GM21390 (cell line): Measurements from ENCODE around the gene ACR.

Source experiments
- ATAC-seq: cut with Tn5 transposase; IDR thresholded peaks from one replicate; pipeline ENCODE4 v1.9.1; 2021; ENCODE audit not compliant: unreplicated experiment

ACR gene

GRCh38 chr22:50702821-50703725 is 34.9 kb upstream of the ACR start:
- ATAC-seq, result no peak

GRCh38 chr22:50703726-50704509 is 34.1 kb upstream of the ACR start:
- no peak for ATAC-seq

- ATAC-seq, result no peak
Observed at GRCh38 chr22:50704510-50705218, 33.3 kb upstream of the ACR start.

GRCh38 chr22:50705219-50705691 is 32.7 kb upstream of the ACR start:
- no peak for ATAC-seq

GRCh38 chr22:50705851-50706351 is 32.1 kb upstream of the ACR start:
- ATAC-seq, result no peak

GRCh38 chr22:50706481-50707125 is 31.4 kb upstream of the ACR start:
- ATAC-seq, result no peak

- ATAC-seq, result no peak
Observed at GRCh38 chr22:50708474-50708873, 29.5 kb upstream of the ACR start.

GRCh38 chr22:50708996-50709395 is 29.0 kb upstream of the ACR start:
- ATAC-seq, result no peak

GRCh38 chr22:50710221-50710620 is 27.8 kb upstream of the ACR start:
- no peak for ATAC-seq

GRCh38 chr22:50710886-50711285 is 27.1 kb upstream of the ACR start:
- ATAC-seq, result no peak

GRCh38 chr22:50711446-50712340 is 26.3 kb upstream of the ACR start:
- no peak for ATAC-seq

GRCh38 chr22:50712341-50713007 is 25.5 kb upstream of the ACR start:
- no peak for ATAC-seq

- ATAC-seq, result no peak
Observed at GRCh38 chr22:50713008-50713385, 25.0 kb upstream of the ACR start.

- ATAC-seq, result no peak
Observed at GRCh38 chr22:50713571-50714056, 24.4 kb upstream of the ACR start.

GRCh38 chr22:50714150-50714549 is 23.9 kb upstream of the ACR start:
- ATAC-seq, result no peak

GRCh38 chr22:50714631-50715179 is 23.3 kb upstream of the ACR start:
- ATAC-seq, result no peak

GRCh38 chr22:50715250-50715649 is 22.8 kb upstream of the ACR start:
- ATAC-seq, result no peak

- ATAC-seq, result no peak
Observed at GRCh38 chr22:50715776-50716175, 22.2 kb upstream of the ACR start.
